ENCODE results near the gene GNAL. TPM values are rescaled to one million over a fixed set of nuclear protein-coding genes. Genes with fewer than 3 reads are reported as not detected.

The GNAL gene
- total and polyA plus RNA-seq, 7 donors: 0.46 to 25.1 (median 13.2) TPM

DNA sequence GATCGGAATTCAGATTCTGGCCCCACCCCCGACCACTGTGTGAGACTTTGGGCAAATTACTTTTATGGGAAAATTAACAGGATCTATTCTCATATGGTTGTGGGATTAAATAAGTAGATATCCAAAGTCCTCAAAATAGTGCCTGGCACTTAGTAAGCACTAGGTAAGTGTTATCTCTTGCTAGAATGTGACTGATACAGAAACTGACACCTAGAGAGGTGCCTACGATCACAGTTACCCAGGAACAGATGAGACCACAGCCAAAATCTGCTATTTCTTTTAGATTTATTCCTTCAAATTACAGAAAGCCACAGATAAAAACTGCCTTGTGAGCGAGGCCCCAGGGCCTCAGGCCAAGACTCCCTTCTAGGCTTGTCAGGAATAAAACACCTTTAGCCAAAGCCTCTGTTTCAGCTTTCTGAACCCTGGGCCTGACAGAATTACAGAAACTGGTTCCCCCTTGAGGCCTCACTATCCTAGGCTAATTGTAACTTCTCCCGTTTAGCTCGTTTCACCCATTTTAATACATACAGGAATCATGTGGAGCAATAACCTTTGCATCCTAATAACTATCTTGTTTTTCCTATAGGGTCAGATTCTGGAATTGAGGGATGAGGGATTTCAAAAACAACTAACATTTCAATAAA lies 139.8 kb downstream of the GNAL start:
- no peak for DNase-seq
- no peak overlapping the region for H3K4me3 ChIP-seq
- TF ChIP-seq POLR2AphosphoS5 (IDR thresholded peaks at IDR 0.05) (no peak), POLR2A (IDR thresholded peaks at IDR 0.05) (no peak), EP300 (IDR thresholded peaks at IDR 0.05) (no peak)
- TF ChIP-seq, protein P1, sequence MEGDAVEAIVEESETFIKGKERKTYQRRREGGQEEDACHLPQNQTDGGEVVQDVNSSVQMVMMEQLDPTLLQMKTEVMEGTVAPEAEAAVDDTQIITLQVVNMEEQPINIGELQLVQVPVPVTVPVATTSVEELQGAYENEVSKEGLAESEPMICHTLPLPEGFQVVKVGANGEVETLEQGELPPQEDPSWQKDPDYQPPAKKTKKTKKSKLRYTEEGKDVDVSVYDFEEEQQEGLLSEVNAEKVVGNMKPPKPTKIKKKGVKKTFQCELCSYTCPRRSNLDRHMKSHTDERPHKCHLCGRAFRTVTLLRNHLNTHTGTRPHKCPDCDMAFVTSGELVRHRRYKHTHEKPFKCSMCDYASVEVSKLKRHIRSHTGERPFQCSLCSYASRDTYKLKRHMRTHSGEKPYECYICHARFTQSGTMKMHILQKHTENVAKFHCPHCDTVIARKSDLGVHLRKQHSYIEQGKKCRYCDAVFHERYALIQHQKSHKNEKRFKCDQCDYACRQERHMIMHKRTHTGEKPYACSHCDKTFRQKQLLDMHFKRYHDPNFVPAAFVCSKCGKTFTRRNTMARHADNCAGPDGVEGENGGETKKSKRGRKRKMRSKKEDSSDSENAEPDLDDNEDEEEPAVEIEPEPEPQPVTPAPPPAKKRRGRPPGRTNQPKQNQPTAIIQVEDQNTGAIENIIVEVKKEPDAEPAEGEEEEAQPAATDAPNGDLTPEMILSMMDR (IDR thresholded peaks at IDR 0.05): no peak
- WGBS, 2 donors: 80 to 84% methylated on average over 6 of the region's 6 CpGs
- H3K27ac ChIP-seq: no peak overlapping the region
- no peaks in the 10 kb centered on the region for H3K9me3 ChIP-seq
- H3K27me3 ChIP-seq: no peaks in the 10 kb centered on the region
- H3K36me3 ChIP-seq: no peaks in the 10 kb centered on the region
- intact Hi-C loops (cut with DNase I): no loop called here
- H3K4me1 ChIP-seq: no peaks in the 10 kb centered on the region

DNA sequence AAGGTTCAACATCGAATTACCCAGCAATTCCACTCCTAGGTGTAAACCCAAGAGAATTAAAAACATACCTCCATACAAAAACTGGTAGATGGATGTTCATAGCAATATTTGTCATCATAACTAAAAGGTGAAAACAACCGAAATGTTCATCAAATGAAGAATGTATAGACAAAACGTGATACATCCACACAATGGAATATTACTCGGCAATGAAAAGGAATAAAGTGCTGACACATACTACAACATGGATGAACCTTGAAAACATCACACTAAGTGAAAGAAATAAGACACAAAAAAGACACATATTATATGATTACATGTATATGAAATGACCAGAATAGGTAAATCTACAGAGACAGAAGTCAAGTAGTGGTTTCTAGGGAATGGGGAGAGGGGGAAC lies 141.5 kb downstream of the GNAL start:
- Histone ChIP-seq H3K27ac (no peak overlapping the region), H3K4me3 (no peak overlapping the region), H3K4me1 (no peaks in the 10 kb centered on the region), H3K9me3 (no peaks in the 10 kb centered on the region), H3K27me3 (no peaks in the 10 kb centered on the region), H3K36me3 (no peaks in the 10 kb centered on the region)
- TF ChIP-seq EP300 (IDR thresholded peaks at IDR 0.05) (no peak), POLR2AphosphoS5 (IDR thresholded peaks at IDR 0.05) (no peak), POLR2A (IDR thresholded peaks at IDR 0.05) (no peak)
- TF ChIP-seq, protein P1 (IDR thresholded peaks at IDR 0.05): no peak
- intact Hi-C loops (cut with DNase I): no loop called here
- 95 to 96% methylated on average over 4 of the region's 4 CpGs for WGBS, 2 donors
- no peak for DNase-seq

DNA sequence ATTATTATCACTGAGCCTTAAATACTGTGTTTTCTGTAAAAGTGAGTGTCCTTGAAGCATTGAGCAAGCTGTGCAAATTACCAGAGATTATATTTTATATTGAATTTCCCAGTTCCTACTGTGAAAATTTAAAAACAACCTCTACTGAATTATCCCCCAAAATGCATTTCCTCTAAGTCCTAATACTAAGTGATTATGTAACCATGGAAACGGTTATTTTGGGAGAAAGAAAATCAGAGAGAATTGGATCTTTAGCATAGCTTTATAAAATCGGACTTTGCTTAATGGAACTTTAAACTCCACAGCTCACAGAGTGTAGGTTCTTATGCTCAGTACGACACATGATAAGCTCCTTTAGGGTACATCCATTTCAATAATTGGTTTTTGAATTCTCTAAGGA lies 142.9 kb downstream of the GNAL start:
- H3K4me1 ChIP-seq: no peaks in the 10 kb centered on the region
- H3K9me3 ChIP-seq: no peaks in the 10 kb centered on the region
- H3K27me3 ChIP-seq: no peaks in the 10 kb centered on the region
- no peak overlapping the region for H3K27ac ChIP-seq
- intact Hi-C loops (cut with DNase I): no loop called here
- WGBS, 2 donors: 88 to 89% methylated on average over 3 of the region's 3 CpGs
- DNase-seq: no peak
- no peak overlapping the region for H3K4me3 ChIP-seq
- no peaks in the 10 kb centered on the region for H3K36me3 ChIP-seq
- TF ChIP-seq POLR2A (IDR thresholded peaks at IDR 0.05) (no peak), POLR2AphosphoS5 (IDR thresholded peaks at IDR 0.05) (no peak), EP300 (IDR thresholded peaks at IDR 0.05) (no peak)
- TF ChIP-seq, protein P1 (IDR thresholded peaks at IDR 0.05): no peak

DNA sequence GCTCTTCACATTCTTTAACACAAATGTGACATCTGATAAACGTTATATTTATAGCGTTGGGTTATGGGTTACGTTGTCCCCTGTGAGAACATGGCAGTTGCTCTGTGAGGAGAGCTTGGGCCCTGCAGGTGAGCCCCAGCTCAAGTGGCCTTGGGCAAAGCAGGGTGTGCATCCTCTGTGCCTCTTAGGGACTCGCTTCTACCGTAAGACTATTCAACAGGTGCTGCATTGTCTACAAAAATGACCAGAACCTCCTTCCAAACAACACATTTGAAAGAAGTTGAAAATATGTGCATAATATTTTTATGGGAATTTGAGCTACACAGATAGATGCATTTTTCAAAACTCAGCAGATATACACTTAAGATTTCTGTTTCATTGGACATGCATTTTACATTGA lies 145.7 kb downstream of the GNAL start:
- no peaks in the 10 kb centered on the region for H3K36me3 ChIP-seq
- no peaks in the 10 kb centered on the region for H3K9me3 ChIP-seq
- no peaks in the 10 kb centered on the region for H3K4me1 ChIP-seq
- H3K27ac ChIP-seq: no peak overlapping the region
- WGBS, 2 donors: 86% methylated on average over 5 of the region's 5 CpGs
- intact Hi-C loops (cut with DNase I): no loop called here
- no peak overlapping the region for H3K4me3 ChIP-seq
- DNase-seq: no peak
- TF ChIP-seq POLR2AphosphoS5 (IDR thresholded peaks at IDR 0.05) (no peak), POLR2A (IDR thresholded peaks at IDR 0.05) (no peak), EP300 (IDR thresholded peaks at IDR 0.05) (no peak)
- TF ChIP-seq, protein P1 (IDR thresholded peaks at IDR 0.05): no peak
- no peaks in the 10 kb centered on the region for H3K27me3 ChIP-seq

DNA sequence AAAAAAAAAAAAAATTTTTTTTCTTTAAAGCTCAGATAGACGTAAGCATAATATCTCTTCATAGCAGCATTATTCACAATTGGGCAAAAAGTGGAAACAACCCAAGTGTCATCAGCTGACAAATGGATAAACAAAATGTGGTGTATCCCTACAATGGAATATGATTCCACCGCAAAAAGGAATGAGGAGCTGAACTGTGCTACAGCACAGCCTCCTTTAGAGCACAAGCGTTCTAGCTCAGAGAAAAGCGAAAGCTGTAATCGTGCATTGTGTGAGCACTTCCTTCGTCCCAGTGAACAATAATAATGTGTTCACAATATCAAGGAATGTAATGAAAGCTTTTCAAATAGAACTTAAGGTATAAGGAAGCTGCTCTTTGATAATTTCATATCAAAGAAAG lies 150.5 kb downstream of the GNAL start:
- no peaks in the 10 kb centered on the region for H3K36me3 ChIP-seq
- no peaks in the 10 kb centered on the region for H3K4me1 ChIP-seq
- intact Hi-C loops (cut with DNase I): no loop called here
- 88 to 90% methylated on average over 6 of the region's 6 CpGs for WGBS, 2 donors
- no peak overlapping the region for H3K4me3 ChIP-seq
- DNase-seq: no peak
- TF ChIP-seq EP300 (IDR thresholded peaks at IDR 0.05) (no peak), POLR2A (IDR thresholded peaks at IDR 0.05) (no peak), POLR2AphosphoS5 (IDR thresholded peaks at IDR 0.05) (no peak)
- TF ChIP-seq, protein P1 (IDR thresholded peaks at IDR 0.05): no peak
- no peak overlapping the region for H3K27ac ChIP-seq
- no peaks in the 10 kb centered on the region for H3K27me3 ChIP-seq
- H3K9me3 ChIP-seq: no peaks in the 10 kb centered on the region

Measured in sigmoid colon (tissue), 7 donors.